ENCODE results near the gene CDC16. TPM values are rescaled to one million over a fixed set of nuclear protein-coding genes. Genes with fewer than 3 reads are reported as not detected.
A peak's percentile ranks its signal among the peaks of the same experiment; 100 is the strongest.

Gene CDC16
- total and polyA plus RNA-seq, 2 of the 8 experiments (the other 6 are each of a cell fraction or from before 2014, with no cell fraction given): 42.5 to 83.4 TPM

- no peak for TF ChIP-seq CTCF (IDR thresholded peaks at IDR 0.05; ENCODE audit: control extremely low read depth in 1 of 3, insufficient read depth in 1 of 3, low read depth in 1 of 3, low read length in 3 of 3)
- TF ChIP-seq BACH1 (IDR thresholded peaks at IDR 0.05; ENCODE audit: low read length): peak; percentile 59; the same call in 1 of the 2 replicates
- no peak for TF ChIP-seq RAD21 (IDR thresholded peaks at IDR 0.05 in 1 of 2, conservative IDR thresholded peaks at IDR 0.05 in 1 of 2; ENCODE audit: low read depth in 2 of 2, low read length in 2 of 2)
- TF ChIP-seq NANOG (IDR thresholded peaks at IDR 0.05; ENCODE audit: insufficient read depth, low read depth, low read length, poor library complexity, severe bottlenecking): no peak
- TF ChIP-seq E2F6 (IDR thresholded peaks at IDR 0.05): no peak; the same call in 1 of the 2 replicates
- TF ChIP-seq CHD7 (IDR thresholded peaks at IDR 0.05; ENCODE audit: insufficient replicate concordance, low read length): no peak
Measured at GRCh38 chr13:114281351-114282040, 46.8 kb downstream of the CDC16 start, which contains the start of gene UPF3A (continued).
